Karpas-422 (cell line): ENCODE measurements around the gene NLGN1. TPM values are rescaled to one million over a fixed set of nuclear protein-coding genes. Genes with fewer than 3 reads are reported as not detected.

Experiments
- DNase-seq: peaks from one replicate; pipeline ENCODE4 v3.0.0-alpha.2; 2015
- H2AFZ ChIP-seq: fragments of 200-600 bp; sonication (generic); 2 replicates; pipeline ENCODE4 v1.6.1; 2014; ENCODE audit warnings: antibody characterized with exemption, low read length, mixed read lengths
- H3K27ac ChIP-seq: fragments of 200-600 bp; sonication (generic); 2 replicates; pipeline ENCODE4 v1.5.1; 2014; ENCODE audit warnings: mild to moderate bottlenecking, low read length, moderate library complexity
- H3K27me3 ChIP-seq: fragments of 200-600 bp; sonication (generic); 2 replicates; pipeline ENCODE4 v1.6.1; 2014; ENCODE audit warnings: low read length, mixed read lengths
- H3K36me3 ChIP-seq: fragments of 200-600 bp; sonication (generic); 2 replicates; pipeline ENCODE4 v1.6.1; 2014; ENCODE audit warnings: low read length, mixed read lengths; ENCODE audit not compliant: insufficient read depth
- H3K4me1 ChIP-seq: fragments of 200-600 bp; sonication (generic); 2 replicates; pipeline ENCODE4 v1.6.1; 2014; ENCODE audit warnings: mild to moderate bottlenecking, low read length, mixed read lengths
- H3K4me2 ChIP-seq: fragments of 200-600 bp; sonication (generic); 2 replicates; pipeline ENCODE4 v1.6.1; 2014; ENCODE audit warnings: low read length, low read depth, mild to moderate bottlenecking; ENCODE audit not compliant: poor library complexity, severe bottlenecking
- H3K4me3 ChIP-seq: fragments of 200-600 bp; sonication (generic); 2 replicates; pipeline ENCODE4 v1.5.1; 2014; ENCODE audit warnings: mild to moderate bottlenecking, antibody characterized with exemption, low read length, mixed read lengths
- H3K79me2 ChIP-seq: fragments of 200-600 bp; sonication (generic); 2 replicates; pipeline ENCODE4 v1.6.1; 2014; ENCODE audit warnings: mild to moderate bottlenecking, low read length, mixed read lengths
- H3K9ac ChIP-seq: fragments of 200-600 bp; sonication (generic); 2 replicates; pipeline ENCODE4 v1.6.0; 2014; ENCODE audit warnings: low read length
- H3K9me2 ChIP-seq: fragments of 200-600 bp; sonication (generic), shearing (Covaris generic); replicated peaks from 2 replicates; pipeline ENCODE4 v1.6.0; 2014; ENCODE audit warnings: mild to moderate bottlenecking, low read length, moderate library complexity; ENCODE audit not compliant: insufficient read depth
- H3K9me3 ChIP-seq: fragments of 300-700, 200-600 bp; sonication (generic); 2 replicates; pipeline ENCODE4 v1.6.1; 2014; ENCODE audit warnings: low read length, mixed read lengths
- H4K20me1 ChIP-seq: fragments of 200-600 bp; sonication (generic); 2 replicates; pipeline ENCODE4 v1.6.1; 2014; ENCODE audit warnings: mild to moderate bottlenecking, antibody characterized with exemption, low read length, low read depth; ENCODE audit not compliant: insufficient read depth
- total RNA-seq: library from RNA; depleted of rRNA; stranded (reverse); fragments of >200 nt; shearing (Covaris generic); gene quantifications from 2 replicates; pipeline ENCODE4 v1.2.3, GENCODE V29; 2014; ENCODE audit warnings: low replicate concordance

Gene NLGN1
- total RNA-seq, 1 experiment from 2014 or later: not detected

- H3K9me2 ChIP-seq: no peaks in the 10 kb centered on the region
- DNase-seq: no peak
- no peaks in the 10 kb centered on the region for H3K4me1 ChIP-seq
- no peak overlapping the region for H3K9ac ChIP-seq
- no peaks in the 10 kb centered on the region for H3K36me3 ChIP-seq
- no peak overlapping the region for H3K4me2 ChIP-seq
- H2AFZ ChIP-seq: no peak overlapping the region
- H3K27ac ChIP-seq: no peak overlapping the region
- no peak overlapping the region for H3K4me3 ChIP-seq
- no peaks in the 10 kb centered on the region for H3K27me3 ChIP-seq
- no peaks in the 10 kb centered on the region for H4K20me1 ChIP-seq
- no peaks in the 10 kb centered on the region for H3K79me2 ChIP-seq
- peaks cover 8% of the 10 kb centered on the region for H3K9me3 ChIP-seq
Observed at GRCh38 chr3:173983343-173983742, 585.8 kb downstream of the NLGN1 start.

- Histone ChIP-seq H3K4me3 (no peak overlapping the region), H3K4me2 (no peak overlapping the region), H3K9me3 (peaks cover 2% of the 10 kb centered on the region), H3K27ac (no peak overlapping the region), H4K20me1 (no peaks in the 10 kb centered on the region), H3K9ac (no peak overlapping the region), H3K4me1 (no peaks in the 10 kb centered on the region), H3K79me2 (no peaks in the 10 kb centered on the region), H3K36me3 (no peaks in the 10 kb centered on the region), H3K27me3 (no peaks in the 10 kb centered on the region), H2AFZ (no peak overlapping the region), H3K9me2 (no peaks in the 10 kb centered on the region)
- no peak for DNase-seq
Observed at GRCh38 chr3:173986861-173987410, 589.4 kb downstream of the NLGN1 start.

GRCh38 chr3:173988909-173989308 lies 591.4 kb downstream of the NLGN1 start:
- no peak overlapping the region for H3K9ac ChIP-seq
- no peaks in the 10 kb centered on the region for H3K4me1 ChIP-seq
- H3K9me3 ChIP-seq: peaks cover 8% of the 10 kb centered on the region
- no peak for DNase-seq
- no peak overlapping the region for H3K27ac ChIP-seq
- H2AFZ ChIP-seq: no peak overlapping the region
- H3K27me3 ChIP-seq: no peaks in the 10 kb centered on the region
- no peak overlapping the region for H3K4me3 ChIP-seq
- H3K36me3 ChIP-seq: no peaks in the 10 kb centered on the region
- no peaks in the 10 kb centered on the region for H3K9me2 ChIP-seq
- H3K79me2 ChIP-seq: no peaks in the 10 kb centered on the region
- no peaks in the 10 kb centered on the region for H4K20me1 ChIP-seq
- H3K4me2 ChIP-seq: no peak overlapping the region

GRCh38 chr3:173992416-173992815 lies 594.9 kb downstream of the NLGN1 start:
- H3K4me2 ChIP-seq: no peak overlapping the region
- H3K79me2 ChIP-seq: no peaks in the 10 kb centered on the region
- H3K9ac ChIP-seq: no peak overlapping the region
- H3K9me3 ChIP-seq: peaks cover 16% of the 10 kb centered on the region
- H3K27ac ChIP-seq: no peak overlapping the region
- H3K4me3 ChIP-seq: no peak overlapping the region
- H3K27me3 ChIP-seq: no peaks in the 10 kb centered on the region
- no peak for DNase-seq
- no peak overlapping the region for H2AFZ ChIP-seq
- no peaks in the 10 kb centered on the region for H3K4me1 ChIP-seq
- no peaks in the 10 kb centered on the region for H3K36me3 ChIP-seq
- no peaks in the 10 kb centered on the region for H4K20me1 ChIP-seq
- no peaks in the 10 kb centered on the region for H3K9me2 ChIP-seq

GRCh38 chr3:173993299-173993698 lies 595.8 kb downstream of the NLGN1 start:
- no peaks in the 10 kb centered on the region for H3K9me2 ChIP-seq
- no peak overlapping the region for H3K4me2 ChIP-seq
- H3K9me3 ChIP-seq: peaks cover 18% of the 10 kb centered on the region
- no peak overlapping the region for H3K4me3 ChIP-seq
- no peaks in the 10 kb centered on the region for H3K27me3 ChIP-seq
- H3K4me1 ChIP-seq: no peaks in the 10 kb centered on the region
- H3K79me2 ChIP-seq: no peaks in the 10 kb centered on the region
- H3K9ac ChIP-seq: no peak overlapping the region
- no peak overlapping the region for H2AFZ ChIP-seq
- DNase-seq: no peak
- no peak overlapping the region for H3K27ac ChIP-seq
- no peaks in the 10 kb centered on the region for H4K20me1 ChIP-seq
- H3K36me3 ChIP-seq: no peaks in the 10 kb centered on the region

- Histone ChIP-seq H3K4me3 (no peak overlapping the region), H3K27ac (no peak overlapping the region), H3K9ac (no peak overlapping the region), H3K4me1 (no peaks in the 10 kb centered on the region), H3K79me2 (no peaks in the 10 kb centered on the region), H4K20me1 (no peaks in the 10 kb centered on the region), H3K9me3 (peaks cover 12% of the 10 kb centered on the region), H2AFZ (no peak overlapping the region), H3K36me3 (no peaks in the 10 kb centered on the region), H3K4me2 (no peak overlapping the region), H3K9me2 (no peaks in the 10 kb centered on the region), H3K27me3 (no peaks in the 10 kb centered on the region)
- no peak for DNase-seq
Observed at GRCh38 chr3:174000675-174001074, 603.1 kb downstream of the NLGN1 start.

- Histone ChIP-seq H3K9me3 (peaks cover 9% of the 10 kb centered on the region), H3K79me2 (no peaks in the 10 kb centered on the region), H4K20me1 (no peaks in the 10 kb centered on the region), H3K27ac (no peak overlapping the region), H3K4me2 (no peak overlapping the region), H2AFZ (no peak overlapping the region), H3K4me3 (no peak overlapping the region), H3K36me3 (no peaks in the 10 kb centered on the region), H3K9me2 (no peaks in the 10 kb centered on the region), H3K4me1 (no peaks in the 10 kb centered on the region), H3K9ac (no peak overlapping the region), H3K27me3 (no peaks in the 10 kb centered on the region)
- DNase-seq: peak; percentile 41
Observed at GRCh38 chr3:174002543-174002942, 605.0 kb downstream of the NLGN1 start.

GRCh38 chr3:174010907-174011306 lies 613.4 kb downstream of the NLGN1 start:
- Histone ChIP-seq H3K9me3 (peaks cover 11% of the 10 kb centered on the region; the same call in 1 of the 2 replicates), H3K4me2 (no peak overlapping the region), H3K9me2 (no peaks in the 10 kb centered on the region), H3K27ac (no peak overlapping the region), H2AFZ (no peak overlapping the region), H3K4me3 (no peak overlapping the region), H3K4me1 (no peaks in the 10 kb centered on the region), H3K36me3 (no peaks in the 10 kb centered on the region), H3K9ac (no peak overlapping the region), H3K79me2 (no peaks in the 10 kb centered on the region), H4K20me1 (no peaks in the 10 kb centered on the region), H3K27me3 (no peaks in the 10 kb centered on the region)
- DNase-seq: no peak

- Histone ChIP-seq H2AFZ (no peak overlapping the region), H3K9ac (no peak overlapping the region), H3K79me2 (no peaks in the 10 kb centered on the region), H3K4me1 (no peaks in the 10 kb centered on the region), H3K9me2 (no peaks in the 10 kb centered on the region), H3K27me3 (no peaks in the 10 kb centered on the region), H4K20me1 (no peaks in the 10 kb centered on the region), H3K4me2 (no peak overlapping the region), H3K27ac (no peak overlapping the region), H3K9me3 (peaks cover 9% of the 10 kb centered on the region), H3K4me3 (no peak overlapping the region), H3K36me3 (no peaks in the 10 kb centered on the region)
- DNase-seq: no peak
Observed at GRCh38 chr3:174016186-174016585, 618.6 kb downstream of the NLGN1 start.
